RWPE2 (cell line): ENCODE data around the gene SCN5A.

ENCODE experiments used
- ATAC-seq: fragments of 200-7000 bp; cut with Tn5 transposase; 3 replicates; pipeline ENCODE4 v1.9.1; 2021; ENCODE audit warnings: low read depth
- DNase-seq: peaks from one replicate; pipeline ENCODE4 v3.0.0-alpha.2; 2020; ENCODE audit warnings: low spot score
- H3K27ac ChIP-seq: fragments of 450-650 bp; 2 replicates; pipeline ENCODE4 v1.5.1; 2017; ENCODE audit warnings: mild to moderate bottlenecking; ENCODE audit not compliant: poor library complexity, severe bottlenecking
- H3K27me3 ChIP-seq: fragments of 250-450 bp; sonication (Bioruptor Pico); 2 replicates; pipeline ENCODE4 v1.5.1; 2021; ENCODE audit warnings: mild to moderate bottlenecking, moderate library complexity; ENCODE audit not compliant: insufficient read depth, poor library complexity, severe bottlenecking
- H3K36me3 ChIP-seq: fragments of 250-450 bp; sonication (Bioruptor Pico); 2 replicates; pipeline ENCODE4 v1.5.1; 2020; ENCODE audit warnings: low read depth, mild to moderate bottlenecking, moderate library complexity
- H3K4me1 ChIP-seq: fragments of 250-450 bp; sonication (Bioruptor Pico); 2 replicates; pipeline ENCODE4 v1.5.1; 2021; ENCODE audit warnings: mild to moderate bottlenecking, moderate library complexity; ENCODE audit not compliant: insufficient read depth, poor library complexity, severe bottlenecking
- H3K4me3 ChIP-seq: fragments of 250-450 bp; sonication (Bioruptor Pico); 2 replicates; pipeline ENCODE4 v1.5.1; 2021; ENCODE audit warnings: mild to moderate bottlenecking, moderate library complexity; ENCODE audit not compliant: severe bottlenecking
- H3K9me3 ChIP-seq: fragments of 250-450 bp; sonication (Bioruptor Pico); 2 replicates; pipeline ENCODE4 v1.5.1; 2021; ENCODE audit warnings: mild to moderate bottlenecking, moderate library complexity; ENCODE audit not compliant: severe bottlenecking
- TF ChIP-seq, protein P1 (sequence below): fragments of 450-650 bp; IDR thresholded peaks from one replicate; pipeline ENCODE4 v1.5.1; 2017; ENCODE audit warnings: mild to moderate bottlenecking, moderate library complexity; ENCODE audit not compliant: poor library complexity, severe bottlenecking

SCN5A gene

GRCh38 chr3:38533285-38533976, 116.1 kb downstream of the SCN5A start:
- H3K4me3 ChIP-seq, result no peak overlapping the region
- TF ChIP-seq, protein P1, sequence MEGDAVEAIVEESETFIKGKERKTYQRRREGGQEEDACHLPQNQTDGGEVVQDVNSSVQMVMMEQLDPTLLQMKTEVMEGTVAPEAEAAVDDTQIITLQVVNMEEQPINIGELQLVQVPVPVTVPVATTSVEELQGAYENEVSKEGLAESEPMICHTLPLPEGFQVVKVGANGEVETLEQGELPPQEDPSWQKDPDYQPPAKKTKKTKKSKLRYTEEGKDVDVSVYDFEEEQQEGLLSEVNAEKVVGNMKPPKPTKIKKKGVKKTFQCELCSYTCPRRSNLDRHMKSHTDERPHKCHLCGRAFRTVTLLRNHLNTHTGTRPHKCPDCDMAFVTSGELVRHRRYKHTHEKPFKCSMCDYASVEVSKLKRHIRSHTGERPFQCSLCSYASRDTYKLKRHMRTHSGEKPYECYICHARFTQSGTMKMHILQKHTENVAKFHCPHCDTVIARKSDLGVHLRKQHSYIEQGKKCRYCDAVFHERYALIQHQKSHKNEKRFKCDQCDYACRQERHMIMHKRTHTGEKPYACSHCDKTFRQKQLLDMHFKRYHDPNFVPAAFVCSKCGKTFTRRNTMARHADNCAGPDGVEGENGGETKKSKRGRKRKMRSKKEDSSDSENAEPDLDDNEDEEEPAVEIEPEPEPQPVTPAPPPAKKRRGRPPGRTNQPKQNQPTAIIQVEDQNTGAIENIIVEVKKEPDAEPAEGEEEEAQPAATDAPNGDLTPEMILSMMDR, result no peak
- no peaks in the 10 kb centered on the region for H3K9me3 ChIP-seq
- no peaks in the 10 kb centered on the region for H3K4me1 ChIP-seq
- ATAC-seq, result no peak
- no peaks in the 10 kb centered on the region for H3K36me3 ChIP-seq
- no peak for DNase-seq
- H3K27me3 ChIP-seq, result no peaks in the 10 kb centered on the region
- H3K27ac ChIP-seq, result no peak overlapping the region

GRCh38 chr3:38532529-38532928, 117.0 kb downstream of the SCN5A start:
- Histone ChIP-seq H3K4me3 (no peak overlapping the region), H3K36me3 (no peaks in the 10 kb centered on the region), H3K27me3 (no peaks in the 10 kb centered on the region), H3K27ac (no peak overlapping the region), H3K4me1 (no peaks in the 10 kb centered on the region), H3K9me3 (no peaks in the 10 kb centered on the region)
- TF ChIP-seq, protein P1, result no peak
- ATAC-seq (no peak), DNase-seq (no peak)

DNA sequence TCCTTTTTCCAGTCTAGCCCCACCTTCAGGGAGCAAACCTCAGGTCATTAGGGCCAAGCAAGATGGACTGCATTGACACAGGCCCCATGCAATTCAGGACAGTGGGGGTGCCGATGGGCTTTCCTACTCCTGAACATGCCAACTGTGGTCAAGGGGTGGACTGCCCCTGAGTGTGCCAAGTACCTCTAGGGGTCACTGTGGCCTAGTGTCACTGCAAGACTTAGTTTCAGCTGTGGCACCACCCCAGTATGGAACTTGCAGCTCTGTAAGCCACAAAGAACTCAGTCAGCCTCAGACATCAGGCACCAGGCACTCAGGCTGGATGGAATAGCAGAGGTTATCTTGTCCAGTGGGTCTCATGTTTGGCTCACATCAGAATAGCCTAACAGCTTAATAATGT, 121.0 kb downstream of the SCN5A start:
- DNase-seq, result no peak
- H3K27ac ChIP-seq, result no peak overlapping the region
- TF ChIP-seq, protein P1, result peak; percentile 14
- peaks cover 14% of the 10 kb centered on the region for H3K36me3 ChIP-seq
- no peaks in the 10 kb centered on the region for H3K27me3 ChIP-seq
- no peak overlapping the region for H3K4me3 ChIP-seq
- ATAC-seq, result no peak
- H3K9me3 ChIP-seq, result no peaks in the 10 kb centered on the region
- H3K4me1 ChIP-seq, result no peaks in the 10 kb centered on the region

DNA sequence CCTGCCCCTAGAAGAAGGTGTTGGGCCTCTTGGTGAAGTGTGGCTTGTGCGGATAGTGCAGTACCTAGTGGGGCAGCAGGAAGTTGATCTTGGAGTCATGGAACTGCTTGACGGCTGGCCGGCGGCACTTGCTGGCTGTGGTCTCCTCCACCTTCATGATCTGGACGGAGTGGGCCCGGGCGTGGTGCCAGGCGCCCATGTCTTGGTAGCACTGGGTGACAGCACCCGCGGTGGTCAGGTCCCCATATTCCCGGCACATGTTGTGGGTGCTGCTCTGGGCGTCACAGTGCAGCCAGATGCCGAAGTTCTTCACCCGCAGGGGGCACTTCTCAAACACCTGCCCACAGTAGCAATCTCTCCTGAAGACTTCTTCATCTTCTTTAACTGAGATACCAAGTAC, 122.7 kb downstream of the SCN5A start:
- H3K9me3 ChIP-seq, result no peaks in the 10 kb centered on the region
- ATAC-seq, result no peak
- H3K4me3 ChIP-seq, result no peak overlapping the region
- no peaks in the 10 kb centered on the region for H3K4me1 ChIP-seq
- no peak overlapping the region for H3K27ac ChIP-seq
- H3K27me3 ChIP-seq, result no peaks in the 10 kb centered on the region
- TF ChIP-seq, protein P1, result no peak
- H3K36me3 ChIP-seq, result peaks cover 29% of the 10 kb centered on the region
- DNase-seq, result no peak

DNA sequence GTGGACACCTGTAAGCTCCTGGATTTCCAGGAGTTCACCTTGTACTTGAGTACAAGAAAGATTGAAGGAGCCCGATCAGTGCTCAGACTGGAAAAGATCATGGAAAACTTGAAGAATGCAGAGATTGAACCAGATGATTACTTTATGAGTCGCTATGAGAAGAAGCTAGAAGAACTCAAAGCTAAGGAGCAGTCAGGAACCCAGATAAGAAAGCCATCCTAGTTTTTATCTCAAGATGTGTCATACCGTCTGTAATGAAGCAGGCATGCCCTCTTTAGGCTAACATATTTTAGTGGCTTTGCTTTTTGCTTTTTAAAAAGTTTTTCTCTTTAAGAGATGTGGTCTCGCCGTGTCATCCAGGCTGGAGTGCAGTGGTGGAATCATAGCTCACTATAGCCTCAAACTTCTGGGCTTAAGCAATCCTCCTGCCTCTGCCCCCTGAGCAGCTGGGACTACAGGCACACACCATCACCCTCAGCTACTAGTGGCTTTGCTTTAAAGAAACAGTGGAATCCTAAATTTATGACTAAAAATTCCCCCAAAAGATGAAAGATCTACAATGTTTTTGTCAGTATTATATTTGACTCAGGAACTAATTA, 125.2 kb downstream of the SCN5A start:
- Histone ChIP-seq H3K27ac (no peak overlapping the region), H3K4me3 (no peak overlapping the region), H3K9me3 (no peaks in the 10 kb centered on the region), H3K4me1 (no peaks in the 10 kb centered on the region), H3K27me3 (no peaks in the 10 kb centered on the region), H3K36me3 (peaks cover 32% of the 10 kb centered on the region)
- ATAC-seq (no peak), DNase-seq (no peak)
- TF ChIP-seq, protein P1, result no peak
